H1 (cell line): ENCODE results near the gene TGFA. TPM values are rescaled to one million over a fixed set of nuclear protein-coding genes. Genes with fewer than 3 reads are reported as not detected.

Experiments
- BCL11A ChIP-seq, 2 experiments: IDR thresholded peaks; one replicate each; pipeline ENCODE4 v1.6.1; 2011; ENCODE audit warnings: low read depth in 2 of 2, low read length in 2 of 2, mild to moderate bottlenecking in 2 of 2
- CBX8 ChIP-seq: fragments of 300-800, 300-1000 bp; sonication (generic); IDR thresholded peaks from 2 replicates; pipeline ENCODE4 v1.7.1; 2016; ENCODE audit warnings: low read depth, low read length, borderline replicate concordance
- GABPA ChIP-seq: IDR thresholded peaks from 2 replicates; pipeline ENCODE4 v1.6.1; 2011; ENCODE audit warnings: mild to moderate bottlenecking, low read length, moderate library complexity, borderline replicate concordance; ENCODE audit not compliant: insufficient read depth
- RBBP5 ChIP-seq: IDR thresholded peaks from 2 replicates; pipeline ENCODE4 v1.7.1; 2012; ENCODE audit warnings: low read depth, mild to moderate bottlenecking, inconsistent platforms, low read length, moderate library complexity, borderline replicate concordance
- SP1 ChIP-seq: IDR thresholded peaks from 2 replicates; pipeline ENCODE4 v1.6.1; 2011; ENCODE audit warnings: low read depth, low read length
- YY1 ChIP-seq: IDR thresholded peaks from 2 replicates; pipeline ENCODE4 v1.6.1; 2011; ENCODE audit warnings: low read depth, mild to moderate bottlenecking, low read length
- polyA plus RNA-seq, 7 experiments: library from polyadenylated mRNA; depleted of rRNA in 3 of 7; stranded (reverse) in 5 of 7; unstranded in 2 of 7; fragments of >200 nt in 5 of 7; fragments of 200-250 nt in 2 of 7; gene quantifications; 1 replicate in 5 of 7; 2 replicates in 1 of 7; 4 replicates in 1 of 7; pipeline versions ENCODE4 v1.2.1 to v1.2.3, GENCODE V29; 2011 to 2013; ENCODE audit warnings: missing spikeins in 2 of 7, mixed read lengths in 2 of 7
- total RNA-seq: library from RNA; stranded (reverse); fragmentation: NEBNext Ultra II Directional; extraction: Animal tissue kit (Norgen Biotek cat#: 25700); gene quantifications from 2 replicates; pipeline ENCODE4 v1.2.1, GENCODE V29; 2021
- TF ChIP-seq, protein P1 (sequence below), 3 experiments: IDR thresholded peaks; 1 replicate in 2 of 3; 2 replicates in 1 of 3; pipeline versions ENCODE4 v1.5.1 to v1.6.1; 2011; ENCODE audit warnings: low read length in 3 of 3, mild to moderate bottlenecking in 3 of 3, inconsistent platforms in 2 of 3, low read depth in 1 of 3, moderate library complexity in 1 of 3; ENCODE audit not compliant: insufficient read depth in 1 of 3; ENCODE audit errors: control extremely low read depth in 1 of 3
- TF ChIP-seq, protein P2 (sequence below): IDR thresholded peaks from 2 replicates; pipeline ENCODE4 v1.6.1; 2012; ENCODE audit warnings: inconsistent platforms

TGFA gene
- total and polyA plus RNA-seq, 2 of the 8 experiments (the other 6 are each of a cell fraction or from before 2014, with no cell fraction given) = 1.8 to 3.7 TPM

DNA sequence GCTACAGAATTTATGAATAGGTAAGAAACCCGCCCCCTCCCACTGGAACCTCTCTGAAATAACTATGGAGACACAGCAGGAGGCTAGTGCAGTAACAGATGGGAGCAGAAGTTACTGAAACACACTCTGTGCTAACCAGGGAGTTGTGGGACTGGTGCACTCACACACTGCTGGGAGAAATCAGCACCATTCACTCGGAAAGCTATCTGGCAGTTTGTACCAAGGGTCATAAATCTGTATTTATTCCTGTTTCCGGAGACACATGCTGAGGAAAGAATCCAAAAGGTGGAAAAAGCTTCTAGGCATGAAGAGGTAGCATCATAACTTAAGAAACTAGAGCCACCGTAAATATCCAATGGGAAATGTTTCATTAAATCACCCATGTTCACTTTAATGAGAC is 39.9 kb downstream of the TGFA start (continued):
- TF ChIP-seq, protein P1, sequence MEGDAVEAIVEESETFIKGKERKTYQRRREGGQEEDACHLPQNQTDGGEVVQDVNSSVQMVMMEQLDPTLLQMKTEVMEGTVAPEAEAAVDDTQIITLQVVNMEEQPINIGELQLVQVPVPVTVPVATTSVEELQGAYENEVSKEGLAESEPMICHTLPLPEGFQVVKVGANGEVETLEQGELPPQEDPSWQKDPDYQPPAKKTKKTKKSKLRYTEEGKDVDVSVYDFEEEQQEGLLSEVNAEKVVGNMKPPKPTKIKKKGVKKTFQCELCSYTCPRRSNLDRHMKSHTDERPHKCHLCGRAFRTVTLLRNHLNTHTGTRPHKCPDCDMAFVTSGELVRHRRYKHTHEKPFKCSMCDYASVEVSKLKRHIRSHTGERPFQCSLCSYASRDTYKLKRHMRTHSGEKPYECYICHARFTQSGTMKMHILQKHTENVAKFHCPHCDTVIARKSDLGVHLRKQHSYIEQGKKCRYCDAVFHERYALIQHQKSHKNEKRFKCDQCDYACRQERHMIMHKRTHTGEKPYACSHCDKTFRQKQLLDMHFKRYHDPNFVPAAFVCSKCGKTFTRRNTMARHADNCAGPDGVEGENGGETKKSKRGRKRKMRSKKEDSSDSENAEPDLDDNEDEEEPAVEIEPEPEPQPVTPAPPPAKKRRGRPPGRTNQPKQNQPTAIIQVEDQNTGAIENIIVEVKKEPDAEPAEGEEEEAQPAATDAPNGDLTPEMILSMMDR (IDR thresholded peaks at IDR 0.05; ENCODE audit: control extremely low read depth in 1 of 3, insufficient read depth in 1 of 3, low read depth in 1 of 3, low read length in 3 of 3) = no peak
- no peak for TF ChIP-seq CBX8
- TF ChIP-seq GABPA = no peak
- TF ChIP-seq, protein P2, sequence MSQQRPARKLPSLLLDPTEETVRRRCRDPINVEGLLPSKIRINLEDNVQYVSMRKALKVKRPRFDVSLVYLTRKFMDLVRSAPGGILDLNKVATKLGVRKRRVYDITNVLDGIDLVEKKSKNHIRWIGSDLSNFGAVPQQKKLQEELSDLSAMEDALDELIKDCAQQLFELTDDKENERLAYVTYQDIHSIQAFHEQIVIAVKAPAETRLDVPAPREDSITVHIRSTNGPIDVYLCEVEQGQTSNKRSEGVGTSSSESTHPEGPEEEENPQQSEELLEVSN = no peak
- no peak for TF ChIP-seq SP1
- TF ChIP-seq RBBP5 = no peak
- no peak for TF ChIP-seq BCL11A (IDR thresholded peaks at IDR 0.05; ENCODE audit: low read depth in 2 of 2, low read length in 2 of 2)
- no peak for TF ChIP-seq YY1
